Choroid plexus epithelial cell (primary cell): ENCODE measurements around the gene ADD3.

ENCODE experiments used
- DNase-seq: peaks from one replicate; pipeline ENCODE4 v3.0.0-alpha.2; 2010; ENCODE audit warnings: low read depth
- H3K4me3 ChIP-seq: 2 replicates; pipeline ENCODE4 v1.5.1; 2011; ENCODE audit warnings: low read depth, mild to moderate bottlenecking, control low read depth, low read length, moderate library complexity
- TF ChIP-seq, protein P1 (sequence below): conservative IDR thresholded peaks from 2 replicates; pipeline ENCODE4 v1.5.1; 2011; ENCODE audit warnings: low read depth, mild to moderate bottlenecking, control low read depth, inconsistent platforms, low read length, moderate library complexity

ADD3 gene

DNA sequence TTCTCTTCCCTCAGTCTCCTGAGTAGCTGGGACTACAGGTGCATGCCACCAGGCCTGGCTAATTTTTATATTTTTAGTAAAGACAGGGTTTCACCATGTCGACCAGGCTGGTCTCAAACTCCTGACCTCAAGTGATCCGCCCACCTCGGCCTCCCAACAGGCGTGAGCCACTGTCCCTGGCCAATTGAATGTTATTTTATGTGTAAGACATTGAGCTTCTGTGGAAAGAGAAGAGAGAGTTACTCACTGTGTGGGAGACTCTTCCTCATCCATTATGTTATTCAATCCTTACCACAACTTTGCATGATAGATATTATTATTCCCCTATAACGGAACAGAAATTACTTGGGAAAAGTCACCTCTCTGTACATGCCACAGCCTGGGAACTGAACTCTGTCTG is 167.0 kb downstream of the ADD3 start:
- H3K4me3 ChIP-seq, result no peak overlapping the region
- TF ChIP-seq, protein P1, sequence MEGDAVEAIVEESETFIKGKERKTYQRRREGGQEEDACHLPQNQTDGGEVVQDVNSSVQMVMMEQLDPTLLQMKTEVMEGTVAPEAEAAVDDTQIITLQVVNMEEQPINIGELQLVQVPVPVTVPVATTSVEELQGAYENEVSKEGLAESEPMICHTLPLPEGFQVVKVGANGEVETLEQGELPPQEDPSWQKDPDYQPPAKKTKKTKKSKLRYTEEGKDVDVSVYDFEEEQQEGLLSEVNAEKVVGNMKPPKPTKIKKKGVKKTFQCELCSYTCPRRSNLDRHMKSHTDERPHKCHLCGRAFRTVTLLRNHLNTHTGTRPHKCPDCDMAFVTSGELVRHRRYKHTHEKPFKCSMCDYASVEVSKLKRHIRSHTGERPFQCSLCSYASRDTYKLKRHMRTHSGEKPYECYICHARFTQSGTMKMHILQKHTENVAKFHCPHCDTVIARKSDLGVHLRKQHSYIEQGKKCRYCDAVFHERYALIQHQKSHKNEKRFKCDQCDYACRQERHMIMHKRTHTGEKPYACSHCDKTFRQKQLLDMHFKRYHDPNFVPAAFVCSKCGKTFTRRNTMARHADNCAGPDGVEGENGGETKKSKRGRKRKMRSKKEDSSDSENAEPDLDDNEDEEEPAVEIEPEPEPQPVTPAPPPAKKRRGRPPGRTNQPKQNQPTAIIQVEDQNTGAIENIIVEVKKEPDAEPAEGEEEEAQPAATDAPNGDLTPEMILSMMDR, result no peak
- DNase-seq, result no peak

DNA sequence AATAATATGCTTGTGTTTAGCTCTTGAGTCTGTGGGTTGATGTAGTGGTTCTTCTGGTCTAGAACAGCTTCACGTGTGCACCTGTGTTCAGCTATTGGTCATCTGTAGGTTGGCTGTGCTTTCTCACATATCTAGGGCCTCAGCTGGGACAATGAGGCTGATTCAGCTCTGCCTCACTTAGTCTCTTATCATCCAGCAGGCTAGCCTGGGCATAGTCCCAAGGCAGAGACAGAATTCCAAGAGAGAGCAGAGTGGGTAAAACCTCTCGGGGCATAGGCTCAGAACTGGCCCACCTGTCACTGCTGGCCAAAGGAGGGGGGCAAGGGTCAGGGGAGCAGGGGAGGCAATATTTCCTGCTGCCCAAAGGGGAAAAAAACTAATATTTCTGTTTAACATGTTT is 167.6 kb downstream of the ADD3 start:
- H3K4me3 ChIP-seq, result no peak overlapping the region
- no peak for DNase-seq
- TF ChIP-seq, protein P1, result no peak

DNA sequence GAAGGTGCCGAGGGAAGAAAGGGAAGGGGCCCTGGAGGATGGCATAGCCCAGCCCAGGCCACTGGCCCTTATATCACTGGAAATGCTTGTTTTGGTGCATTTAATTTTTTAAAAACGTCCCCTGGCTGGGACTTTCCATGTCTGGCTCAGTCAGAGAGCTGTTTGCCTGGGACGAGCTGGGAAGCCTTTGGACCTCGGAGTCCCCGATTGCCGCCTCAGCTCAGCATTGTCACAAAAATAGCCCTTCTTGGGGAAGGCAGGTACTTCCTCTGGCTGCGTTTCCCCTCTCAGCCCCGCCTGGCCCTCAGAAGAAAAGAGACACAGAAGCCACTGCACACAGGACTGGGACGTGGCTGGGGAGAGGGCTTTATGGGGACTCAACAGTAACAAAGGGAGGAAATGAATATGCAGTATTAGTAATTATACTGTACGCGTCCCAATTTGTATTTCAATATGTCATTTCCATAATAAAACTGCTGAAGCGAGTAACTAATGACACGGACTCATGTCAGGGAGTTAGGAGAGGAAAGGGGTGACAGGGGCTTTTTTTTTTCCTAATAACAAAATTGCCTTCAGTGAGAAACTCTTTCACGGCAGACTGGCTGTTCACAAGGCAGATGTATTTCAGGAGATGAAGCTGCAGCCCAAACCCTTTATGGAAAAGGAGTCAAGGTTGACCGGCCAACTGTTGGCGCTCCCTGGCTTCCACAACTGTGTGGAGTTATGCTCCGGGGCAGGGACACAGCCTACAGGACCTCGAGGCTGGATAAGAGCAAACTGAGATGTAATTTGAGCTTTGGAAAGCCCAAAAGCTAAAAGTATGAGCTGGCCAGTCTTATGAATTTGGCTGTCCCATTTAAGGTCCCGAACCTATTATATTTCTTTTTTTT is 168.6 kb downstream of the ADD3 start:
- TF ChIP-seq, protein P1, result no peak
- no peak overlapping the region for H3K4me3 ChIP-seq
- DNase-seq, result peak; percentile 6

DNA sequence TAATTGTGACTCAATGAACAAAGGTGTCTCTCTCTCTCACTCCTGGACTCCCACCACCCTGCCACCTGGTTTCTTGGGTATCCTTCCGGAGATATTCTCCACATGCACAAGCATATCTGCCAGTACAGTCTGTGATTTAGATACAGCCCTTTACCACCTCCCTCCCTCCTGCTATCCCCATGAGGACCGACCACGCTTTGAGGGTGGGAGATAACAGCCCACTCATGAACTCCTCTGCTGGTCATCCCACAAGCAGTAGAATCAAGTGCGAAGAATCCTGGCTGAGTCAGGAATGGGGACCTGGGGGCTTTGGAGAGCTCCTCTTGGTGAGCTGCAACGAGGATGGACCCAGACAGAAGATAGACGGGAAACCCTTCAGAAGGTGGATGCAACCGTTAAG is 171.4 kb downstream of the ADD3 start:
- TF ChIP-seq, protein P1, result no peak
- no peak overlapping the region for H3K4me3 ChIP-seq
- DNase-seq, result no peak

DNA sequence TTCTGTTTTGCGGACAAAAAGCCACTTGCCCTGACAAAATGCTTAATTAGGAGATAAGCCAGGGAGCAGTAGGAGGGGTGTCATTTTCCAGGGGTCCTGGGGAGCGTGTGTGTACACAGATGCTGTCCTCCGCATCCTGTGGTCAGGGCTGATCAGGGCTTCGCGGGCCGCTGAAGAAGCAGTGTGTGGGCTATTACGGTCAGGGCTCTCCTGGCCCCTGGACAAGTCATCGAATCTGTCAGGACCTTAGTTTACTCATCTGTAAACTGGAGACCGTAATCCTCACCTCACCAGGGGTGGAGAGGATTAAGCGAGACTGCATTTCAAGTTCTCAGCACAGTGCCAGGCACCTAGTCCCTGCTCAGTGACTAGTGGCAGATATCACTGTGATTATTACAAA is 173.7 kb downstream of the ADD3 start:
- no peak for DNase-seq
- H3K4me3 ChIP-seq, result no peak overlapping the region
- TF ChIP-seq, protein P1, result no peak

DNA sequence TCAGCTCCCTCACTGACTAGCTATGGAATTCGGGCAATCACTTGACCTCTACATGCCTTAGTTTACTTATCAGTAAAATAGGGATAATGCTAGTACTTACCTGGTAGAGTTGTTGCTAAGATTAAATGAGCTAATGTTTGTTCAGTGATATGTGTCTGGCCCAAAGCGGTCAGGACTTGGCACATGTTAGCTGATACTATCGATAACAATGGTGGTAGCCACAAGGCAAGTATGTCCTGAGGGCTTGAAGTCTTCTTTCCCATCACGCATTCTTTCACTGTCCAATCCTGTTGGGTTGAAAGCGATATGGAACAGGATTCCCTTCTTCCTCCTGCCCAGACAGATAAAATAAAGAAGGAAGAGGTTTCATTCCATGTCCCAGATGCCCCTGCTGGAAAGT is 174.1 kb downstream of the ADD3 start:
- TF ChIP-seq, protein P1, result no peak
- no peak for DNase-seq
- H3K4me3 ChIP-seq, result no peak overlapping the region

DNA sequence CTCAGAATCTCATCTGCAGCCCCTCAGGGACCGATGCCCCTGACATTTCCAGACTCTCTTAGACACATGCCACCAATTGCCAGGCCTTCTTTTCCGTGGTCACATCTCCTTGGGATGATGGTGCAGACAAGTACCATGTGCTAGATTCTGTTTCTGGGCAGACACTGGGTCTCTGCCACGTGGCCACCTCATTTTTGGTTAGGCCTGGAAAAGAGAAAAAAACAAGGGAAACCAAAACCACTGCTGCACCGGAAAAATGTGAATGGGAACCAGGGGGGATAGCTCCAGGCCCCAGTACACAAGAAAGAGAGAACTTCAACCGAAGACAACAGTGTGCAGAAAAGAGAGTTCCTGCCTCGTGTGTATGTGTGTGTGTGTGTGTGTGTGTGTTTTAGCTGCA is 176.6 kb downstream of the ADD3 start:
- no peak overlapping the region for H3K4me3 ChIP-seq
- TF ChIP-seq, protein P1, result no peak
- DNase-seq, result no peak
